SU-DHL-6 (cell line): ENCODE measurements around the gene SREK1IP1.

Experiments
- CTCF ChIP-seq: fragments of 200-600 bp; sonication (generic); IDR thresholded peaks from one replicate; pipeline ENCODE4 v1.5.1; 2017; ENCODE audit warnings: antibody characterized with exemption, mild to moderate bottlenecking, low read length, moderate library complexity; ENCODE audit not compliant: insufficient read depth, poor library complexity, severe bottlenecking
- EZH2phosphoT487 ChIP-seq: fragments of 200-600 bp; sonication (generic), shearing (Covaris generic); conservative IDR thresholded peaks from 2 replicates; pipeline ENCODE4 v1.6.1; 2018; ENCODE audit warnings: mild to moderate bottlenecking, antibody characterized with exemption, low read length, moderate library complexity, mixed read lengths

- no peak for TF ChIP-seq CTCF
- TF ChIP-seq EZH2phosphoT487, result no peak
Observed at GRCh38 chr5:64742411-64742810, 26.1 kb downstream of the SREK1IP1 start.
